Measurements from ENCODE around the gene LELP1. TPM values are rescaled to one million over a fixed set of nuclear protein-coding genes. Genes with fewer than 3 reads are reported as not detected.

The LELP1 gene
- total RNA-seq, 8 experiments from 2014 or later = 0.50 to 2.0 (median 1.0) TPM; not detected in 5

Other genes with a start within 250 kb of the LELP1 start
- 1 to 10 TPM in 1 of 8 experiments, under 1 TPM in 1, not detected in 6; 0.29 to 1.7 TPM for gene SPRR4, start 232.8 kb upstream of the LELP1 start, total RNA-seq
- not detected for gene SPRR1A, start 219.3 kb upstream of the LELP1 start, total RNA-seq
- under 1 TPM in 2 of 8 experiments, not detected in 6; 0.50 to 0.85 TPM for gene SPRR3, start 201.7 kb upstream of the LELP1 start, total RNA-seq
- gene SPRR1B, start 172.2 kb upstream of the LELP1 start, total RNA-seq = not detected
- gene SPRR2D, start 162.3 kb upstream of the LELP1 start, total RNA-seq = under 1 TPM in 1 of 8 experiments, not detected in 7; 0.52 TPM
- under 1 TPM in 2 of 8 experiments, not detected in 6; 0.29 to 0.67 TPM for gene SPRR2A, start 145.9 kb upstream of the LELP1 start, total RNA-seq
- gene SPRR2B, start 131.8 kb upstream of the LELP1 start, total RNA-seq = not detected
- gene SPRR2E, start 108.9 kb upstream of the LELP1 start, total RNA-seq = under 1 TPM in 1 of 8 experiments, not detected in 7; 0.54 TPM
- not detected for gene SPRR2F, start 89.9 kb upstream of the LELP1 start, total RNA-seq
- gene SPRR2G, start 52.5 kb upstream of the LELP1 start, total RNA-seq = 1 to 10 TPM in 1 of 8 experiments, under 1 TPM in 2, not detected in 5; 0.50 to 1.0 (median 0.90) TPM
- gene PRR9, start 14.2 kb downstream of the LELP1 start, total RNA-seq = under 1 TPM in 1 of 8 experiments, not detected in 7; 0.13 TPM
- gene LORICRIN, start 56.3 kb downstream of the LELP1 start, total RNA-seq = under 1 TPM in 1 of 8 experiments, not detected in 7; 0.21 TPM
- gene PGLYRP3, start 109.5 kb downstream of the LELP1 start, total RNA-seq = not detected
- under 1 TPM in 2 of 8 experiments, not detected in 6; 0.17 to 0.66 TPM for gene PGLYRP4, start 145.4 kb downstream of the LELP1 start, total RNA-seq
- gene S100A9, start 154.4 kb downstream of the LELP1 start, total RNA-seq = under 1 TPM in 1 of 8 experiments, not detected in 7; 0.71 TPM
- gene S100A12, start 172.2 kb downstream of the LELP1 start, total RNA-seq = not detected
- 100 to 1,000 TPM in 1 of 8 experiments, 10 to 100 TPM in 1, under 1 TPM in 2, not detected in 4; 0.29 to 281 (median 8.6) TPM for gene S100A8, start 187.6 kb downstream of the LELP1 start, total RNA-seq
- under 1 TPM in 5 of 8 experiments, not detected in 3; 0.10 to 0.66 (median 0.14) TPM for gene S100A7A, start 213.1 kb downstream of the LELP1 start, total RNA-seq